ENCODE data around the gene PCBP4.
"Not testable (repeated sequence)": the region's sequence is repeated elsewhere in the genome, so short reads cannot be mapped to it uniquely, and the experiment has no call there.

Gene PCBP4

GRCh38 chr3:51940648-51941462 lies 26.4 kb downstream of the PCBP4 start:
- DNase-seq (ENCODE audit: low read depth, low spot score) = no peak

- no peak for DNase-seq (ENCODE audit: low read depth, low spot score)
Observed at GRCh38 chr3:51938780-51939425, 28.4 kb downstream of the PCBP4 start.

GRCh38 chr3:51937611-51938450 lies 29.4 kb downstream of the PCBP4 start:
- DNase-seq (ENCODE audit: low read depth, low spot score) = no peak

GRCh38 chr3:51937014-51937413 lies 30.2 kb downstream of the PCBP4 start:
- DNase-seq (ENCODE audit: low read depth, low spot score) = no peak

- DNase-seq (ENCODE audit: low read depth, low spot score) = no peak
Observed at GRCh38 chr3:51935886-51936755, 31.1 kb downstream of the PCBP4 start.

- no peak for DNase-seq (ENCODE audit: low read depth, low spot score)
Observed at GRCh38 chr3:51934991-51935885, 32.0 kb downstream of the PCBP4 start.

- no peak for DNase-seq (ENCODE audit: low read depth, low spot score)
Observed at GRCh38 chr3:51934139-51934850, 33.0 kb downstream of the PCBP4 start.

GRCh38 chr3:51933471-51934138 lies 33.6 kb downstream of the PCBP4 start:
- DNase-seq (ENCODE audit: low read depth, low spot score) = no peak

GRCh38 chr3:51932471-51933370 lies 34.5 kb downstream of the PCBP4 start:
- DNase-seq (ENCODE audit: low read depth, low spot score) = no peak

GRCh38 chr3:51931756-51932155 lies 35.5 kb downstream of the PCBP4 start:
- no peak for DNase-seq (ENCODE audit: low read depth, low spot score)

- DNase-seq (ENCODE audit: low read depth, low spot score) = no peak
Observed at GRCh38 chr3:51930439-51930838, 36.8 kb downstream of the PCBP4 start.

GRCh38 chr3:51929420-51930003 lies 37.7 kb downstream of the PCBP4 start:
- DNase-seq (ENCODE audit: low read depth, low spot score) = peak; percentile 41

- DNase-seq (ENCODE audit: low read depth, low spot score) = not testable (repeated sequence)
Observed at GRCh38 chr3:51928981-51929380, 38.3 kb downstream of the PCBP4 start.

- DNase-seq (ENCODE audit: low read depth, low spot score) = no peak
Observed at GRCh38 chr3:51928438-51928837, 38.8 kb downstream of the PCBP4 start.

GRCh38 chr3:51927061-51927977 lies 39.9 kb downstream of the PCBP4 start:
- DNase-seq (ENCODE audit: low read depth, low spot score) = no peak

GRCh38 chr3:51921081-51921578 lies 46.1 kb downstream of the PCBP4 start:
- DNase-seq (ENCODE audit: low read depth, low spot score) = no peak
